Peyer's patch (tissue), 4 donors: Measurements from ENCODE around the gene SCART1. TPM values are rescaled to one million over a fixed set of nuclear protein-coding genes. Genes with fewer than 3 reads are reported as not detected.
A peak's percentile ranks its signal among the peaks of the same experiment; 100 is the strongest.

Experiments used
- DNase-seq, 3 donors: peaks; one replicate each; pipeline ENCODE4 v3.0.0-alpha.2; 2017 to 2019
- H3K27ac ChIP-seq, 4 donors: fragments of 200-600 bp; sonication (generic); one replicate each; pipeline ENCODE4 v1.5.1; 2016 to 2019
- H3K27me3 ChIP-seq, 2 donors: fragments of 200-600 bp; sonication (generic); one replicate each; pipeline ENCODE4 v1.5.1; 2019
- H3K36me3 ChIP-seq, 3 donors: fragments of 200-600 bp; sonication (generic); one replicate each; pipeline ENCODE4 v1.5.1; 2016 to 2019
- H3K4me1 ChIP-seq, 4 donors: fragments of 200-600 bp; sonication (generic); one replicate each; pipeline ENCODE4 v1.5.1; 2016 to 2019
- H3K4me3 ChIP-seq, 4 donors: fragments of 200-600 bp; sonication (generic); 1 replicate in 3 of 4; 2 replicates in 1 of 4; pipeline ENCODE4 v1.5.1; 2016 to 2019; ENCODE audit warnings: mild to moderate bottlenecking in 1 of 4
- H3K9me3 ChIP-seq, 4 donors: fragments of 200-600 bp; sonication (generic); one replicate each; pipeline ENCODE4 v1.5.1; 2016 to 2019; ENCODE audit warnings: mild to moderate bottlenecking in 1 of 4
- CTCF ChIP-seq, 6 experiments: fragments of 450-650 bp in 4 of 6; fragments of 200-600 bp in 2 of 6; sonication (generic) in 1 of 6; IDR thresholded peaks; one replicate each; pipeline ENCODE4 v1.5.1; 2017 to 2019; ENCODE audit warnings: antibody characterized with exemption in 6 of 6, mild to moderate bottlenecking in 3 of 6, moderate library complexity in 1 of 6
- POLR2A ChIP-seq, 2 donors: fragments of 450-650 bp; IDR thresholded peaks; one replicate each; pipeline ENCODE4 v1.5.1; 2017; ENCODE audit warnings: antibody characterized with exemption in 2 of 2, mild to moderate bottlenecking in 2 of 2, moderate library complexity in 2 of 2
- total RNA-seq, 4 donors: library from RNA; depleted of rRNA; stranded (reverse); fragments of >200 nt; gene quantifications; one replicate each; pipeline ENCODE4 v1.1.0, GENCODE V29; 2016

Gene SCART1
- total RNA-seq, 4 donors from 2014 or later: 1.9 to 14.6 (median 8.7) TPM

- no peak overlapping the region for H3K4me3 ChIP-seq
- no peak overlapping the region for H3K27ac ChIP-seq
- no peaks in the 10 kb centered on the region for H3K9me3 ChIP-seq
- H3K36me3 ChIP-seq: no peaks in the 10 kb centered on the region
- no peak for TF ChIP-seq CTCF (IDR thresholded peaks at IDR 0.05)
- TF ChIP-seq POLR2A (IDR thresholded peaks at IDR 0.05): no peak
- H3K4me1 ChIP-seq: no peaks in the 10 kb centered on the region
- DNase-seq: peak in 1 of 3 donors; percentile 3
- no peaks in the 10 kb centered on the region for H3K27me3 ChIP-seq
These were observed 604 bp downstream of the SCART1 start for GRCh38 chr10:133454204-133454893.

GRCh38 chr10:133455196-133455595 is 1.5 kb downstream of the SCART1 start:
- Histone ChIP-seq H3K27ac (no peak overlapping the region), H3K36me3 (no peaks in the 10 kb centered on the region), H3K4me3 (no peak overlapping the region), H3K9me3 (no peaks in the 10 kb centered on the region), H3K27me3 (no peaks in the 10 kb centered on the region), H3K4me1 (no peaks in the 10 kb centered on the region)
- DNase-seq: peak in 1 of 3 donors; percentile 4
- TF ChIP-seq CTCF (IDR thresholded peaks at IDR 0.05) (no peak), POLR2A (IDR thresholded peaks at IDR 0.05) (no peak)

GRCh38 chr10:133455611-133456031 is 1.9 kb downstream of the SCART1 start:
- no peaks in the 10 kb centered on the region for H3K36me3 ChIP-seq
- H3K27me3 ChIP-seq: no peaks in the 10 kb centered on the region
- H3K4me3 ChIP-seq: no peak overlapping the region
- TF ChIP-seq POLR2A (IDR thresholded peaks at IDR 0.05) (no peak), CTCF (IDR thresholded peaks at IDR 0.05) (no peak)
- no peaks in the 10 kb centered on the region for H3K9me3 ChIP-seq
- no peak overlapping the region for H3K27ac ChIP-seq
- H3K4me1 ChIP-seq: no peaks in the 10 kb centered on the region
- DNase-seq: no peak

- Histone ChIP-seq H3K27ac (no peak overlapping the region), H3K4me3 (no peak overlapping the region), H3K4me1 (no peaks in the 10 kb centered on the region), H3K27me3 (no peaks in the 10 kb centered on the region), H3K9me3 (no peaks in the 10 kb centered on the region), H3K36me3 (no peaks in the 10 kb centered on the region)
- TF ChIP-seq POLR2A (IDR thresholded peaks at IDR 0.05) (no peak), CTCF (IDR thresholded peaks at IDR 0.05) (no peak)
- DNase-seq: peak in 2 of 3 donors; percentile 8 to 40
These were observed 2.6 kb downstream of the SCART1 start for GRCh38 chr10:133456041-133456951.

GRCh38 chr10:133457100-133457841 is 3.5 kb downstream of the SCART1 start:
- H3K4me3 ChIP-seq: no peak overlapping the region
- H3K36me3 ChIP-seq: no peaks in the 10 kb centered on the region
- H3K9me3 ChIP-seq: no peaks in the 10 kb centered on the region
- H3K27me3 ChIP-seq: no peaks in the 10 kb centered on the region
- DNase-seq: peak in 2 of 3 donors; percentile 3 to 42
- no peak for TF ChIP-seq CTCF (IDR thresholded peaks at IDR 0.05)
- no peak for TF ChIP-seq POLR2A (IDR thresholded peaks at IDR 0.05)
- H3K27ac ChIP-seq: no peak overlapping the region
- no peaks in the 10 kb centered on the region for H3K4me1 ChIP-seq
